Nucleus accumbens (tissue), 56 donors: ENCODE results near the gene APOL3.
"Not testable (repeated sequence)": the region's sequence is repeated elsewhere in the genome, so short reads cannot be mapped to it uniquely, and the experiment has no call there.

Experiments used
- DNase-seq, 56 donors: peaks; one replicate each; lab custom pipeline; 2025; lab: John Stamatoyannopoulos, UW

APOL3 gene

GRCh38 chr22:36194385-36194784, 33.8 kb upstream of the APOL3 start:
- DNase-seq: no peak

GRCh38 chr22:36193577-36193976, 33.0 kb upstream of the APOL3 start:
- no peak for DNase-seq

DNA sequence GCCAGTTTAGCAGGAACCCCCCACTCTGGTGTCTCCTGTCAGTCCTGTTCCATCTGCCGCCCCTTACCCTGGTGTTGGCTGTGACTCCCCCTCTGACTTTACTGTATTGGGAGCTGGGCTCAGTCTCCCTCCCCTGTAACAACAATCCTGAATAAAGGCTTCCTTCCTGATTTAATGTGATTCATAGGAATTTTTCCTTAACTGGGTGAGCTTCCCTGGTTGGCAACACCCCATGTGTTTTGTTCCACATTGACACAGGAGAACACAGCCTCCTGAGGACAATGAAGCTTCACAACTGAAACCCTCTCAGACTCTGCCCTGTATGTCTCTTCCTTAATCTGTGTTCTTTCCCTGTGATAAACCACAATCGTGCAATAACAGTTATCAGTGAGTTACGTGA, 32.6 kb upstream of the APOL3 start:
- no peak for DNase-seq

DNA sequence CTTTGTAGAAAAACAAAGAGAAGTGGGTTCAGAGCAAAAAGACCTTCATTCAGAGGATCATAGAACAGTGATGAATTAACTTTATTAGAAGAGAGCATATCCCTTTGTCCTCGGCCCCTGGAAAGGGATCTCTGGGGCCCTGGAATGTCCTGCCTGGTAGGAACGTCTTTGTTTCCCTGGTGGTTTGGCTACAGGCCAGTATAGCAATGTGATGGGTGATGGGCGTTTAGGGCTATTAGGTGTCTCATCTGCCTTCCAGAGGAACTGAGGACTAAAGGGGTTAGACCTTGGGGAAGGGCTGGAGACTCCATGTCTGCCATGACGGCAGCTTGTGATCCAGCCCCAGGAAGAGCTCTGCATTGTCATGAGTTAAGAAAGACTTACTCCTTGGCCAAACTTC, 32.0 kb upstream of the APOL3 start:
- no peak for DNase-seq

- DNase-seq: peak in 53 of 56 donors; percentile 4 to 94 (median 79)
These were observed 30.7 kb upstream of the APOL3 start for GRCh38 chr22:36191106-36191836.

DNA sequence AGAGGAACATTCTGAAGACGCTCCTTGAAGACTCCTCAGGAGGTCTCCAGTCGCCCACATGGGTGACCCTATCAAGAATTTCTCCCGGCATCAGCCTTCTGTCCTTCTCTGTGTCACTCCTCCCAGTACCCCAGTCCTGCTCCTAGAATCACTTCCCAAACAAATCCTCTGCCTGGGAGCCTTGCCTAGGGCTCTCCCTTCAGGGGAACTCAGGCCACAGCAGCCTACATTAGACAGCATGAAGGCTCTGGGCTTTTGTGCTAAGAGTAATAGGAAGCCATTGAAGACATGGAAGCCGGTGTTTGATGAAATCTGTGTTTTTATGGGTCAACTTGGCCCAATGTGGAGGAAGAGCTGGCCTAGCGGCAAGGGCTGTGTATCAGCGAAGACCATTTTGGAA, 27.3 kb upstream of the APOL3 start:
- not testable (repeated sequence) for DNase-seq

DNA sequence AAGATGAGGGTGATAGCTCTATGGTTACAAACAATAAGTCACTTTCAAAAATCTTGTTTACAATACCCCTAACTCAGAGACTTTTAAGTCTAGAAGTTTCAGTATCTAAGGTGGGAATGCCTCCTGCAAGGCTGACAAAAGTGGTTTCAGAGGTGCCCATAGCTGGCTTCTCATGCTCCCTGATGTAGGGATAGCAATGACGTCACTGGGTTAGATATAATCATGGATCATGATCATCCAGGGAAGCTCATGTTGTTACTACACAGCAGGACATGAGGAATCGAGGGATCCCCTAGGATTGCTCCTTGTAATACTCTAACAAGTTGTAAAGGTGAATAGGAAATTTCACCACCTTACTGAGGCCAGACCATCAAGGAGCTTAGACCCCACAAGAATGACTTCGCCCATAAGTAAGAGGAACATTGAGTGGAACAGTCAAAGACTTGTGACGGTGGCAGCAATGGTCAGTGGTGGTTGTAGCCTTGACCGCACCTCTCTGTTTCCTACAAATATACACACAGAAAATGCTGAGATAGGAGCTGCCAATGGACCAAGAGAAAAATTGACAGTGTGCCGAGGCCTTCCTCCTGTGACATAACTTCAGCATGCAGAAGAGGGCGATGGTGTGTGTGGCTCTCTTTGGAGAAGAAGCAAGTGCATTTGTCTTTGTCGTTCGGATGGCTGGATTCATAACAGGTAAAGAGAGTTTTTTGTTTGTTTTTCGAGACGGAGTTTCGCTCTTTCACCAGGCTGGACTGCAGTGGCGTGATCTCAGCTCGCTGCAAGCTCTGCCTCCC, 25.5 kb upstream of the APOL3 start:
- no peak for DNase-seq

- peak in 18 of 56 donors; percentile 3 to 59 (median 22) for DNase-seq
These were observed 24.0 kb upstream of the APOL3 start for GRCh38 chr22:36184433-36185025.

GRCh38 chr22:36183446-36183845, 22.9 kb upstream of the APOL3 start:
- DNase-seq: no peak

- no peak for DNase-seq
These were observed 22.3 kb upstream of the APOL3 start for GRCh38 chr22:36182857-36183256.

- DNase-seq: no peak
These were observed 21.5 kb upstream of the APOL3 start for GRCh38 chr22:36182056-36182455.

- no peak for DNase-seq
These were observed 20.4 kb upstream of the APOL3 start for GRCh38 chr22:36180928-36181327.

DNA sequence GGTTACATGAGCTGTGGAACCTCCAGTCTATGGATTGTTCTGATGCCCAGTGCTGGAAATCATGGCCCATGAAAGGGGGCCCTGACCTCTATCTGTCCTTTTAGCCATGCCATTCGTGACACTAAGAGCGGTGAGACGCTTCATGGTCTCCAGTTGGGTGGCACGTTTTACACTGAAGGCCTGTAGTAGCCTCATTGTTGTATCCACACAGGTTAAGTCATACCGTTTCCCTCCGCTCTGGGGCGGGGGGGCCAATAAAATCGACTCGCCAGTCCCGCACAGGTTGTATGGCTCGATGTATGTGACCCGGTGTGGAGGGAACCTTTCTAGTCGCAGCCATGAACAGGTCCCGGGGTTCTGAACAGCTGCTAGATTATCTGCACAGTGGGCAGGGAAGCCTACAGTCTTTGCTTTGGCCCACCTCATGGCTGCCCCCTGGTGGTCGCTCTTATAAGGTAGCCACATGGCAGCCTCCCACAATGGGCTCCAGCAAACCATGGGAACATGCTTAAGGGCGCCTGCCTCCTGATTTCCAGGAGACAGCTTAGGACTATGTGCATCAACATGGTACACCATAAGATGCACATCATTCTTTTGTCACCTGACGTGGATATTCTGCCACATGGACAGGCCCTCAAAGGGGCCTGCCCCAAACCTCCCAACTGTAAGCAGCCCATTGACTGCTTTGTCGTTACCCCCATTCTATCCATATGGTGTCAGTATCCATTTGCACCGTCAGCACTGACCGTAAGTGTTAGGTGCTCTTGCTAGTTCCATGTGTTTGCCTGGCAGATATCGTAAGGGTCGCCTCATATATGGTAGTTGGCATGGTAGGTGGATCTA, 19.7 kb upstream of the APOL3 start:
- DNase-seq: peak in 47 of 56 donors; percentile 8 to 87 (median 43)

- DNase-seq: no peak
These were observed 16.6 kb upstream of the APOL3 start for GRCh38 chr22:36177160-36177559.

DNA sequence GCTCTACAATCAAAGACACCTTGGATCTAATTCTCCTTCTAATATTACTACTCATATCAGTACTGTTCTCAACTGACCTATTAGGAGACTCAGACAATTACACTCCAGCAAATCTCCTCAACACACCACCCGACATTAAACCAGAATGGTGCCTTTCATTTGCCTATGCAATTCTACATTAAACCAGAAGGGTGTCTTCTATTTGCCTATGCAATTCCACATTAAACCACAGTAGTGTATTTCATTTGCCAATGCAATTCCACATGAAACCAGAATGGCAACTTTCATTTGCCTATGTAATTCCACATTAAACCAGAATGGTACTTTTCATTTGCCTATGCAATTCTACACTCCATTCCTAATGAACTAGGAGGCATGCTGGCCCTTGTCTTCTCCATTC, 15.3 kb upstream of the APOL3 start:
- no peak for DNase-seq

DNA sequence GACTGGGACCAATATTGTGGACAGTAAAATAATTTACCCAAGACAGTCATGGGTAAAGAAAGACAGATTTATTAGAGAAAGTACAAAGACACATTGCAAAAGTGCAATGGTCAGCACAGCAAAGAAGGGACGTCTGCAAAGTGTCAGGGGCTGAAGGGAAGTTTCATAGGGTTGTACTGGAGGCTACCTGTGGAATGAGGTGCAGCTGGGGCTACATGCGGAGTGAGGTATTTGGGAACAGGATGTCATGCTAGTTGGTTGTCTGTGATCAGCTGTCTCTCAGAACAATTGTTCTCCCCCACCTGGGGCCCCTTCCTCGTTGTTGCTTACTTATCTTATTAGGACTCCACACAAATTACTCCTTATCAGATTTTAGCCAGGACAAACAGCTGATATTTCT, 11.4 kb upstream of the APOL3 start:
- DNase-seq: no peak

- no peak for DNase-seq
These were observed 6.1 kb upstream of the APOL3 start for GRCh38 chr22:36166518-36167220.

GRCh38 chr22:36166086-36166485, 5.5 kb upstream of the APOL3 start:
- DNase-seq: no peak

DNA sequence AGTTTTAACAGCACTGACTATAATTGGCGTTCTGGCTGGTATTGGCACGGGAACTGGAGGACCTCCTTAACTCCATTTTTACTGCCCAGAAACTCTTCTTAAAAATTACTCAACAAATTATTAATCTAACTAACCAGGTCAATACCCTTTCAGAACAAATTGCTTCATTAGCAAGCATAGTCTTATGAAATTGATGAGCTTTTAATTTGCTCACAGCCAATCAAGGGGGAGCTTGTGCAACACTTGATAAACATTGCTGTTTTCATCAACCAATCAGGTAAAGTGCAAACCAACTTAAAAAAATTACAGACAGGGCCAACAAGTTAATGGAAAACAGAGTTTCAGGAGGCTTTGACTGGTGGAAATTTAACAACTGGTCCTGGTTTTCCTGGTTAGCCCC, 4.6 kb upstream of the APOL3 start:
- no peak for DNase-seq

DNA sequence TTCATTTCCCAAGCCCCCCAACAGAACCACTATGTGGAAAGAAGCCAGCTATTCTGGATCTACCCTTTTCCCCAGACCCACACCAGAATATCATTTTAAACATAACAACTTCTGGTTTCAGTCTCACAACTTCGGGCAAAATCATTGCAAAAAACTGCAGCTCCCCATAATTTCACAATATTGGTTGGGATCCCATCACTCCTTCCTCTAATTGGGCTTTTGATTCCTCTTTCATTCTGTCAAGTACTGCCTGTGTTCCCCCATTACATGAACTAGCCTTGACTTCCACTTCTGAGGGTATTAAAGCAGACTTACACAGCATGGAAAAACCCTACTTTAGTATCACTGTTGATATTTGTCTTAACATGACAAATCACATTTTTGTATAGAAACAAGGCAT, 4.1 kb upstream of the APOL3 start:
- no peak for DNase-seq
